LNCAP (cell line): ENCODE measurements around the gene BTAF1.

Experiments
- TF ChIP-seq, protein P1 (sequence below): fragments of 450-650 bp; IDR thresholded peaks from 2 replicates; pipeline ENCODE4 v1.5.1; 2017; ENCODE audit warnings: mild to moderate bottlenecking

Gene BTAF1

DNA sequence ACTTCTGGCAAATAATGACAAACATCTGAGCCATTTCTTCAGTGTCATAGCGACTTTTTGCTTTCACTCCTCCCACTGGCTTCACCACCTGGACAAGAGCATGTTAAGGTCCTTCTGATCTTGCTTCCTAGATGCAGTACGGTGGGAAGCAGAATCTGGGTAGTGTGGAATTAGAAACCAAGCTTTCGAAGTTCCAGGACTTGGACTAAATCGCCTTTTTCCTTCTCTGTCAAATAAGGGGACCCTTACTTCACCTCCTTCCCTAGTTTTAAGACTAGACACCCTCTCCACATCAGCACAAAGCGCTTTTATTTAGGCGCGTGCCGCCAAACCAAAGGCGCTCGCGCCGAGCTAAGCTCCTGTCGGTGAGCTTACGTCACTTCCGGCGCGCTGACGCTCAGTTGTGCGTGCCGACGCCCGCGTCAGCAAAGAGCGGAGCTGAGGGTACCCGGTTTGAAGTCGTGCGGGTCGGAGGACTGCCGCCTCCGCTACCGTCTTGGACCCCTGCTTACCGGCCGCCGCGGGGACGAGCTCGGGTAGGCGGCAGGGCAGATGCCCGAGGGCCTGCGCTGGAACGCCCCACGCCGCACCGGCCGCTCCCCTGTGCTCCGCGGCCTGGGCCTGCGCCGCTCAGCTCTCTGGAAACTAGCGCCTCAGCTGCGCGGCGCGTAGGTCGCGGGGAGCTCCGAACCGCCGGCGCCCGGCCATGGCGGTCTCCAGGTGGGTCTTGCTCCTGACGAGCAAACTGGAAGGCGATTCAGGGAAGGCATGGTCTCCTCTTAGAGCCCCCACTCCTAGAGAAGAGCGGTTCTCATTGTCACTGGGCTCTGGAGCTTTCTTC is at the start of gene BTAF1:
BTAF1 (plus strand) TSS at position 400 of the 841 bp plus-strand sequence; CDS start at position 707, 307 bp downstream.
- TF ChIP-seq, protein P1, sequence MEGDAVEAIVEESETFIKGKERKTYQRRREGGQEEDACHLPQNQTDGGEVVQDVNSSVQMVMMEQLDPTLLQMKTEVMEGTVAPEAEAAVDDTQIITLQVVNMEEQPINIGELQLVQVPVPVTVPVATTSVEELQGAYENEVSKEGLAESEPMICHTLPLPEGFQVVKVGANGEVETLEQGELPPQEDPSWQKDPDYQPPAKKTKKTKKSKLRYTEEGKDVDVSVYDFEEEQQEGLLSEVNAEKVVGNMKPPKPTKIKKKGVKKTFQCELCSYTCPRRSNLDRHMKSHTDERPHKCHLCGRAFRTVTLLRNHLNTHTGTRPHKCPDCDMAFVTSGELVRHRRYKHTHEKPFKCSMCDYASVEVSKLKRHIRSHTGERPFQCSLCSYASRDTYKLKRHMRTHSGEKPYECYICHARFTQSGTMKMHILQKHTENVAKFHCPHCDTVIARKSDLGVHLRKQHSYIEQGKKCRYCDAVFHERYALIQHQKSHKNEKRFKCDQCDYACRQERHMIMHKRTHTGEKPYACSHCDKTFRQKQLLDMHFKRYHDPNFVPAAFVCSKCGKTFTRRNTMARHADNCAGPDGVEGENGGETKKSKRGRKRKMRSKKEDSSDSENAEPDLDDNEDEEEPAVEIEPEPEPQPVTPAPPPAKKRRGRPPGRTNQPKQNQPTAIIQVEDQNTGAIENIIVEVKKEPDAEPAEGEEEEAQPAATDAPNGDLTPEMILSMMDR: no peak

- TF ChIP-seq, protein P1: no peak
Measured at GRCh38 chr10:91875156-91875555, 48.4 kb upstream of the BTAF1 start.

DNA sequence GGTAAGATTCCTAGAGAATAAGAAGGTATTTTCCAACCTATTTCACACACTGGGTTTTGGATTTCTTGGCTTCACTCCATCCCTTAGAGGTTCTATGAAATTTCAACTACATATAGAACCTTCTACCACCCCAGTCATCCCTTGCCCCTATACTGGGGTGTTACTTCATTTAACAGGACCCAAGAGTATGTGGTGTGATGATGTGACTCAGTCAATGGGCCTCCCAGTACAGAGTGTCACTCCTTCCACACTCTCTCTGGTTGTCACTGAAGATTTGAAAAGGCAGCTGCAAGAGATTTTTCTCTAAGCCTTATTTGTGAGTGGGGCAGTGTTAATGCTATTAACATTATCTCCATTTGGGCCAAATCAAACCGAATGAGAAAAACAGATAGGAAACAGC is 47.8 kb upstream of the BTAF1 start:
- TF ChIP-seq, protein P1: no peak

- TF ChIP-seq, protein P1: no peak
Measured at GRCh38 chr10:91879515-91880170, 43.9 kb upstream of the BTAF1 start.

- TF ChIP-seq, protein P1: no peak
Measured at GRCh38 chr10:91880310-91880709, 43.3 kb upstream of the BTAF1 start.

DNA sequence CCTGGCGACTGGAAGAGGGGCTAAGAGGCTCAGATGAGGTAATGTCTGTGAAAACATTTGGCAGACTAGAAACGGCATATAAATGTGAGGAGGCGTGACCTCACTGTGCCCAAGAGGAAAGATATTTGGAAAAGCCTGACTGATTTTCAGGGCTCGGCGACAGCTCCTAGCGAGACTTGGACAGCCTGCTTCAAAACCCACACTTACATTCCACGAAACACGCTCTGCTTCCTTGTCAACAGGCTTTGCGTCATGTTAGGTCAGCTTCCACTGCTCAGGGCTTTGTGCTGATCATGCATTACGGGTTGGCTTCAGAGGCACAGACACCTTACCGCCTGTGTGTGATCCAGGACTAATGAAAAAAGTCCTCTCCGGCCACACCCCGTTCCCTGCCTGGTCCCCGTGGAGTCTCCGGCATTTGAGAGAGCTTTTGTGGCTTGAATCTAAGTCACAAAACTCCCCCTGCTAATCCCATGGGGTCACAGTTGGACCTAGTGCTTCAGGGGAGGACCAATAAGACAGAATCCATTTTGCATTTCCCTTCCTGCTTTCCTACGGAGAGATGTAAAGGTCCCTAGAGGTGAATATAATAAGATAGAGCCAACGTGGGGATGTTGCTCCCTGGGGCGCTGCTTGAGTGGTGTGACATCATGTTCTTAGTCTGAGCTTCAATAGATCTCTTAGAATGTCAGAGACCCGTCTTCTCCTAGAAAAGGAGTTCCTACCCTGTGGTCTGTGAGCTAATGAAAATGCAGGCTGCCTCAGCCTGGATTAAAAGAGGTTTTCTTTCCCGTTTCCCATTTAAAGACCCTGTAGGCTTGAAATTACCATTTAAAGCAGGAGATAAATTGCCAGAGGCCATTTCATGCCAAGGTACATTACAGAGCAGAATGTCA is 39.8 kb upstream of the BTAF1 start:
- TF ChIP-seq, protein P1: no peak

GRCh38 chr10:91884536-91884935 is 39.0 kb upstream of the BTAF1 start:
- TF ChIP-seq, protein P1: no peak
